Esophagus muscularis mucosa (tissue), 4 donors: ENCODE results near the gene DUS4L. TPM values are rescaled to one million over a fixed set of nuclear protein-coding genes. Genes with fewer than 3 reads are reported as not detected.
A peak's percentile ranks its signal among the peaks of the same experiment; 100 is the strongest.

Source experiments
- DNase-seq: peaks from one replicate; pipeline ENCODE4 v3.0.0-alpha.2; 2017; ENCODE audit errors: extremely low spot score
- H3K27ac ChIP-seq, 4 donors: fragments of 200-600 bp; sonication (generic); replicated peaks in 1 of 4; 1 replicate in 3 of 4; 2 replicates in 1 of 4; pipeline ENCODE4 v1.5.1; 2016 to 2019; ENCODE audit warnings: mild to moderate bottlenecking in 1 of 4
- H3K27me3 ChIP-seq, 4 donors: fragments of 200-600 bp; sonication (generic); one replicate each; pipeline versions ENCODE4 v1.5.1 to v1.6.0; 2016 to 2019
- H3K36me3 ChIP-seq, 4 donors: fragments of 200-600 bp; sonication (generic); one replicate each; pipeline ENCODE4 v1.5.1; 2016 to 2019
- H3K4me1 ChIP-seq, 4 donors: fragments of 200-600 bp; sonication (generic); one replicate each; pipeline ENCODE4 v1.5.1; 2016 to 2019
- H3K4me3 ChIP-seq, 4 donors: fragments of 200-600 bp; sonication (generic); 1 replicate in 2 of 4; 2 replicates in 2 of 4; pipeline ENCODE4 v1.5.1; 2016 to 2019; ENCODE audit warnings: mild to moderate bottlenecking in 4 of 4, moderate library complexity in 1 of 4
- H3K9me3 ChIP-seq, 4 donors: fragments of 200-600 bp; sonication (generic); 1 replicate in 3 of 4; 2 replicates in 1 of 4; pipeline ENCODE4 v1.5.1; 2016 to 2019
- CTCF ChIP-seq, 3 experiments: fragments of 200-600 bp in 2 of 3; fragments of 450-650 bp in 1 of 3; sonication (generic) in 2 of 3; IDR thresholded peaks; one replicate each; pipeline ENCODE4 v1.5.1; 2017 to 2019; ENCODE audit warnings: antibody characterized with exemption in 3 of 3, mild to moderate bottlenecking in 2 of 3, moderate library complexity in 1 of 3
- EP300 ChIP-seq: sonication (generic); formaldehyde crosslinking; IDR thresholded peaks from one replicate; pipeline ENCODE4 v1.6.1; 2017; ENCODE audit warnings: antibody characterized with exemption
- POLR2A ChIP-seq: fragments of 450-650 bp; IDR thresholded peaks from one replicate; pipeline ENCODE4 v1.6.1; 2017; ENCODE audit warnings: antibody characterized with exemption, moderate library complexity, mild to moderate bottlenecking, low read depth
- POLR2AphosphoS5 ChIP-seq, 2 donors: sonication (generic); formaldehyde crosslinking; IDR thresholded peaks; one replicate each; pipeline ENCODE4 v1.6.1; 2017; ENCODE audit warnings: antibody characterized with exemption in 2 of 2
- whole genome bisulfite sequencing: methylation state at CpG from one replicate; pipeline ENCODE4 v1.1.5; 2018; 5-methylcytosine and 5-hydroxymethylcytosine counted together
- intact Hi-C: fragments of 100-400 bp; cut with DNase I; formaldehyde crosslinking; loops from one replicate; pipeline ENCODE4 v1.15.1; 2023
- total RNA-seq, 4 donors: library from RNA; depleted of rRNA; stranded (reverse); fragments of >200 nt; gene quantifications; one replicate each; pipeline versions ENCODE4 v1.1.0 to v1.2.1, GENCODE V29; 2016

Gene DUS4L
- total RNA-seq, 4 donors from 2014 or later: 3.6 to 7.5 (median 6.6) TPM

- WGBS: 89% methylated on average over 4 of the region's 4 CpGs
- no peak overlapping the region for H3K4me3 ChIP-seq
- H3K4me1 ChIP-seq: no peaks in the 10 kb centered on the region
- no peak for DNase-seq
- no peaks in the 10 kb centered on the region for H3K9me3 ChIP-seq
- intact Hi-C loops: no loop called here
- H3K27ac ChIP-seq: no peak overlapping the region
- peaks cover 0 to 49% (median 6%) of the 10 kb centered on the region in 4 donors for H3K36me3 ChIP-seq
- no peaks in the 10 kb centered on the region for H3K27me3 ChIP-seq
- no peak for TF ChIP-seq POLR2AphosphoS5 (IDR thresholded peaks at IDR 0.05)
- no peak for TF ChIP-seq EP300
- TF ChIP-seq POLR2A: no peak
- TF ChIP-seq CTCF (IDR thresholded peaks at IDR 0.05): no peak
Measured at GRCh38 chr7:107573537-107573936, 9.8 kb downstream of the DUS4L start.

- TF ChIP-seq POLR2AphosphoS5 (IDR thresholded peaks at IDR 0.05) (no peak), EP300 (no peak), POLR2A (no peak), CTCF (IDR thresholded peaks at IDR 0.05) (no peak)
- no peaks in the 10 kb centered on the region for H3K27me3 ChIP-seq
- 2% methylated on average over 9 of the region's 9 CpGs for WGBS
- peak overlapping the region; percentile 91 to 97 (median 95) for H3K27ac ChIP-seq
- intact Hi-C loops: no loop called here
- no peaks in the 10 kb centered on the region for H3K9me3 ChIP-seq
- H3K4me3 ChIP-seq: peak overlapping the region; percentile 76 to 92 (median 88)
- H3K4me1 ChIP-seq: peaks cover 11 to 34% (median 31%) of the 10 kb centered on the region in 4 donors
- no peak for DNase-seq
- H3K36me3 ChIP-seq: peaks cover 0 to 26% (median 4%) of the 10 kb centered on the region in 4 donors
Measured at GRCh38 chr7:107579554-107579884, 15.7 kb downstream of the DUS4L start.

DNA sequence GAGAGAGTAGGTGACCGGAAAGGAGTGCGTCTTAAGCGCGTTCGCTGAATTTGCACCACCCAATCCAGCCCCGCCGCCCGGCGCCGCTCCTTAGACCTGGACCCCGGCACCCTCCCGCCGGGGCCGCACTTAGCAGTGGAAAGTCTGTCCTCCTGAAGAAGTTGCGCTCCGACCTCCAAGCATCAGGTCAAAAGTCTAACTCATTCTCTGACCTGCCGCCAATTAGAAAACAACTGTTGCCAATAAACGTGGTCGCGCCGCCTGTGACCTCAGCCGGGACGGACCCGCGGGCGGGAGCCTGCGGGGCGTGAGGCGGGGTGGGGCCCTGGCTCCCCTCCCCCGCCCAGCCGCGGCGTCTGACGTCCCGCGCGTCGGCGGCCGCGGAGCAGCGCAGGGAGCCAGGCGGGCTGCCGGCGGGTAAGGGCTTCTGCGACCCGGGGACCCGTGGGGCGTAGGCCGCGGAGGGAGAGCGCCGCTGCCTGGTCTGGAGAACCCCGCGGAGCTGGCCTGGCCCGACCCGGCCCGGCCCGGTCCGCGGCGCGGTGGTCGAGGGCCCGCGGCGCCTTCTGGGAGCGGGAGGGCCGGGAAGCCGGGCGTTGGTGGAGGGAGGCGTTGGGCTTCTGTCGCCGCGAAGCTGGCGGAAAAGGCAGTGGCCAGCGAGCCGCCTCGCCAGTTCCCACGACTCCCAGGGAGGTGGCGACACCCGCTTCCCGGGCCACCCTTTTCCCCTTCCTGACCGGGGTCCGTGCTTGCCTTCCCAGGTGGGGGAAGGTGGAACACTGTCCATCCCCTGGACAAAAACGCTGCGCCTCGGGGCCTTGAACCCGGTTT is 16.3 kb downstream of the DUS4L start, which contains the start of gene BCAP29:
Gene BCAP29, plus strand, starts transcription at position 362 of the 831 bp plus-strand sequence. CDS start 527 bp downstream, outside the sequence.
- intact Hi-C loops: no loop called here
- H3K27me3 ChIP-seq: no peaks in the 10 kb centered on the region
- DNase-seq: peak; percentile 92
- H3K9me3 ChIP-seq: no peaks in the 10 kb centered on the region
- WGBS: 1% methylated on average over 21 of the region's 89 CpGs
- peaks cover 11 to 34% (median 31%) of the 10 kb centered on the region in 4 donors for H3K4me1 ChIP-seq
- peak within 1 kb of the TSS; percentile 76 to 92 (median 88) for H3K4me3 ChIP-seq
- peak within 1 kb of the TSS; percentile 91 to 97 (median 95) for H3K27ac ChIP-seq
- H3K36me3 ChIP-seq: peaks cover 0 to 28% (median 7%) of the 10 kb centered on the region in 4 donors
- peak; percentile 67 to 87 for TF ChIP-seq POLR2AphosphoS5 (IDR thresholded peaks at IDR 0.05)
- TF ChIP-seq EP300: no peak
- TF ChIP-seq POLR2A: peak; percentile 68
- TF ChIP-seq CTCF (IDR thresholded peaks at IDR 0.05): peak; percentile 15 to 40 (median 27)

GRCh38 chr7:107580716-107581383 is 17.1 kb downstream of the DUS4L start:
- no peak for DNase-seq
- 34% methylated on average over 10 of the region's 10 CpGs for WGBS
- intact Hi-C loops: no loop called here
- Histone ChIP-seq H3K9me3 (no peaks in the 10 kb centered on the region), H3K27ac (peak overlapping the region; percentile 91 to 97 (median 95)), H3K4me1 (peaks cover 11 to 34% (median 31%) of the 10 kb centered on the region in 4 donors), H3K36me3 (peaks cover 0 to 28% (median 10%) of the 10 kb centered on the region in 4 donors), H3K27me3 (no peaks in the 10 kb centered on the region), H3K4me3 (peak overlapping the region; percentile 76 to 92 (median 88))
- TF ChIP-seq CTCF (IDR thresholded peaks at IDR 0.05) (no peak), EP300 (no peak), POLR2AphosphoS5 (IDR thresholded peaks at IDR 0.05) (no peak), POLR2A (no peak)
